GM23248 (cell line): ENCODE measurements around the gene ITIH4.

ENCODE experiments used
- EZH2 ChIP-seq: fragments of 200-600 bp; sonication (generic); IDR thresholded peaks from 2 replicates; pipeline ENCODE4 v1.6.1; 2018; ENCODE audit warnings: antibody characterized with exemption, mild to moderate bottlenecking; ENCODE audit not compliant: insufficient read depth, poor library complexity, severe bottlenecking
- EZH2phosphoT487 ChIP-seq: fragments of 200-600 bp; sonication (generic); IDR thresholded peaks from 2 replicates; pipeline ENCODE4 v1.6.1; 2018; ENCODE audit warnings: antibody characterized with exemption, moderate library complexity, mild to moderate bottlenecking, low read depth; ENCODE audit not compliant: insufficient read depth

DNA sequence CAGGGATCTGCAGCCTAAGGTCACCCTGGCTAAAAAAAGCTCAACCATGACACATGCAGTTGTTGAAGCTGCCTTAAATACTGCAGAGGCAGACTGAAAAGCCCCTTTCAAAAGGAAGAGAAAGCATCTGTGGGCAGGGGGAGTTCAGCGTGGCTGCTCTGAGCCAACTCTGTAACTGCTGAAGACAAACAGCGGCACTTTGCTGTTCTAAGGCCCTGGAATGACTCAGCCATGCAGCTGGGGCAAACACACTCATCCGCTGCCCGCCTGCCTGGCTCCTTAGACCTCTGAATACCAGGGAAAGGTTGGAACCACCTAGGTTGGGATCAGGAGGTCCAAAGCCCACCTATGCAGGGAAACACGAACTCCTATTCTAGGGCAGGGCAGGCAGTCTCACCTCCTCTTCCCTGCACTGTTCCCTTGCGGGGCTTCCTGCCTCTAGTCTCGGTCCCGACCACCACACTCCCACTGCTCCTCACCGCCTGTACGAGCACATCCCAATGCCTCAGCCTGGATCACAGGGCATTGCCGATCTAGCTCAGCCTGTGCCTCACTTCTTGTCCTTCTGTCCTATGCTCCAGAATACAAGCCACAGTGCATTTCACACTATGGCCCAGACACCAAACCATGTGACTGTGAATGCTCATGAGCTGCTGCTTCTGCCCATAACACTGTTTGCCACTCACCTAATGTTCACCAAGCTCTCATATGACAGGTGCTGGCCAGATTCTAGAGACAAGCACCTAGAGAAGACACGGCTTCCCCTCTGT lies 10.9 kb upstream of the ITIH4 start:
- no peak for TF ChIP-seq EZH2phosphoT487
- no peak for TF ChIP-seq EZH2
